GM18519 (cell line): Measurements from ENCODE around the gene GPR15LG.
"Not testable (repeated sequence)": the region's sequence is repeated elsewhere in the genome, so short reads cannot be mapped to it uniquely, and the experiment has no call there.

Experiments
- ATAC-seq: cut with Tn5 transposase; IDR thresholded peaks from one replicate; pipeline ENCODE4 v1.9.1; 2021; ENCODE audit warnings: mild to moderate bottlenecking, moderate library complexity; ENCODE audit not compliant: unreplicated experiment, low FRiP score

Gene GPR15LG

GRCh38 chr10:84164442-84164841 lies 9.2 kb upstream of the GPR15LG start:
- no peak for ATAC-seq

- ATAC-seq = peak; percentile 61
These were observed 6.8 kb upstream of the GPR15LG start for GRCh38 chr10:84166620-84167288.

GRCh38 chr10:84167289-84167653 lies 6.3 kb upstream of the GPR15LG start:
- ATAC-seq = not testable (repeated sequence)

DNA sequence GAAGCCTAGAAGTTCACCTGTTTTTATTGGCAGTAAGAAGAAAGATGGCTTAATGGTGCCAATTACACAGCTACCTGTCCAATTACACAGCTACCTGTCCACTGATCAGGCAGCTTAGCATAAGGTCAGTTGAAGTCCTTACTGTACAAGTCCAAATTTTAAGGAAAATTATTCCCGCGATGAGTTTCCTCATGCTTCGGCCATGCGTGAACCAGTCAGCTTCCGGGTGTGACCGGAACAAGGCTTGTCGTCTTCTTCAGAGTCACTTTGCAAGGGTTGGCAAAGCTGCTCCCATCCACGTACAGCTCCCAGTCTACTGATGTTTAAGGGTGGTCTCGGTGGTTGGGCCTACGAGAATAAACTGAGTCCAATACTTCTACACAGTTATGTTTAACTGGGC lies 5.2 kb upstream of the GPR15LG start:
- ATAC-seq = not testable (repeated sequence)

DNA sequence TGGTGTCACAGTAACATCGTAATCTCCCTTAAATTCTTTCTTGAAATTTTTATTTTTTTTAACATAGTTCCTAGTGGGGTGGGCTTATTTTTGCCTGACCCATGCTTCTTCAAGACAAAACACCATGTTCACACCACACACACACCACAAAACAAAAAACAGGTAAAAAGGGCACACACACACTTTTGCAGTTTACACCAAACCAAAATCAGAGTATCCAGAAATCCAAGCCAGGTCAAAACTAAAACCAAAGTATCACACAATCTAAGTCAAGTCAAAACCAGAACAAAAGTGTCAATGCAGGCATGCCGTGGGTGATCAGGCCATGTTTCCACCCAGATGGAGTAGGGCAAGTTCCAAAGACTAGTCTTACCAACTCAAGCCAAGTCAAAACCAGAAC lies 2.4 kb upstream of the GPR15LG start:
- ATAC-seq = not testable (repeated sequence)

- ATAC-seq = not testable (repeated sequence)
These were observed 1.7 kb upstream of the GPR15LG start for GRCh38 chr10:84171700-84172466.

DNA sequence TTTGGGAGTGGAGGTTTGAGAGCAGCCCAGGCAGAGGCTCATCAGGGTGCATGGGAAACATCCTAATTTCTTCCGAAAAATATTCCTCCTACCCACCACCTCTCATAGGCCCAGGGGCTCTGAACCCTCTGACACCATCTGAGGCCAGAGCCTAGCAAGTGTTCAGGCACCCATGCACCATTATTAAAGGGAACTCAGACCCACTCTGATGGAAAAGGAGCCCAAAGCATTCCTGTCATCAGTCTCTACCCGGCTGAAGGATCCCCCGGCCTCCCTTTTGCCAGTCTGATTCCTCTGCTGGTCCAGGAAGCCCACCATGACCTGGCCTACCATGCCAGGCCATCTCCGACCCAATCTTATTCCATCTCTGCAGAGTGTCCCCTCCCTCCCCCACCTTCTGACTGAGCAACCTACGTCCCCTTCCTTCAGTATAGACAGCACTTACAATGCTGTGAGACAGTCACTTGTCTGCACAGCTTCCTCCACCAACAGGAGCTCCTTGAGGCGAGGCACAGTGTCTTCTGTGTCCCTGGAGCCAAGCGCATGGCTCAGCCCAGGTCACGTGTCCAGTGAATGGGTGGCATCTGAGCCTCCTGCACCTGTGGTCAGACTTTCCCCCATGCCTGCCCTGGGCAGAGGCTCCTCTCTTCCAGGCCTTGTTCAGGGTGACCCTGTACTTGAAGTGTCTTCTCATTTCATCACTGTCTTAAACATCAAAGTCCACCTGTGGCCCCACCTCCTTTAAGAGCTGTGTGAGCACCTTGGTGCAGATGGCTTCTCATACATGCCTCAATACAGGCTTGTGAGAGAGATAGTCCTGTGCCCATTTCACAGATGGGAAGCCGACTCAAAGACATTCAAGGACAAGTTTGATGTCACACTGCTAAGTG lies 889 bp upstream of the GPR15LG start:
- no peak for ATAC-seq

DNA sequence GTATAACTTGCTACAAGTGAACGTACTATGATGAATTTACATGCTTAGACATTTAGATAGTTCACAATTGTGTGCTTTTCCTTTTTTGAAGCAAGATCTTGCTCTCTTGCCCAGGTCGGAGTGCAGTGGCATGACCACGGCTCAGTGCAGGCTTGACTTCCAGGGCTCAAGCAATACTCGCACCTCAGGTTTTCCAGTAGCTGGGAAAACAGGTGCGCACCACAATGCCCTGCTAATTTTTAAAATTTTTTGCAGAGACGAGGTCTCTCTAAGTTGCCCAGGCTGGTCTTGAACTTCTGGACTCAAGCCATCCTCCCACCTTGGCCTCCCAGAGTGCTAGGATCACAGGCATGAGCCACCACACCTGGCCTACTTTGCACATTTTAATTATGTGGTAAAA lies 1.8 kb downstream of the GPR15LG start:
- ATAC-seq = no peak

- no peak for ATAC-seq
These were observed 2.8 kb downstream of the GPR15LG start for GRCh38 chr10:84176351-84176750.

- ATAC-seq = no peak
These were observed 3.4 kb downstream of the GPR15LG start for GRCh38 chr10:84176836-84177474.

DNA sequence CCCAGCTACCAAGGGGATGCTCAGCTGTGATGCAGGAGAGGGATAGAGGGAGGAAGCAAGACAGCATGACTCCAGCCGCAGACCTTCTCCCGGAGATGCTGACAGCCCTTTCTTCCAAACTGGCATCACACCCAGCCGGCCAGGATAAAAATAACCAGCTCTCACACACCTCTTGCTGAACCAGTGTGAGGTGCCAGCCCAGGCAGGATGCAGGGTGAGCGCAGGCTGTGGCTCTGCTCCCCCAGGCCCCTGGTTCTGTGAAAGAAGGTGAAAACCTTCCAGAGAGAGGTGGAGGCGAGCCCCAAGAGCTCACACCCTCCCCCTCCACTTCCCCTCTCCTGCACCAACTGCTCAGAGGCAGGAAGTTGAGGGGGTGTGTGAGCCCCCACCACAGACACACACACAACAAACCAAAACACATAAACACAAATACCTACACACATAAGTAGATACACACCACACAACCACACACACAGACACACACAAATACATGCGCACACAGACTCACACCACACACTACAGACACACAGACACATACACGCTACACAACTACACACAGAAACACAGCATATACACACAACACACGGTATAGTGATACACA lies 4.0 kb downstream of the GPR15LG start:
- peak; percentile 34 for ATAC-seq

DNA sequence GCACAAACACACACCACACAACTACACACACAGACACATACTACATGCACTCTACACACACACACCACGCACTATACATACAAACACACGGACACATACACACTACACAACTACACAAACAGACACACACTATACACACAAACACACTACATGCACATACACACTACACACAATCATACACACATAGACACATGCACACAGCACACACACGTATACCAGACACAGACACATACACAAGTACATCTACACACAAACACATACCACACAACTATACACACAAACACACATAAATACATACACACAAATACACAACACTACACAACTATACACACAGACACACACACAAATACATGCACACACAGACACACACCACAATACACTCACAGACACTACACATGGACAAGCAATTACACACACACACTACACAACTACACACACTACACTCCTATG lies 4.6 kb downstream of the GPR15LG start:
- ATAC-seq = no peak

- ATAC-seq = peak; percentile 95
These were observed 5.6 kb downstream of the GPR15LG start for GRCh38 chr10:84179059-84179710.

DNA sequence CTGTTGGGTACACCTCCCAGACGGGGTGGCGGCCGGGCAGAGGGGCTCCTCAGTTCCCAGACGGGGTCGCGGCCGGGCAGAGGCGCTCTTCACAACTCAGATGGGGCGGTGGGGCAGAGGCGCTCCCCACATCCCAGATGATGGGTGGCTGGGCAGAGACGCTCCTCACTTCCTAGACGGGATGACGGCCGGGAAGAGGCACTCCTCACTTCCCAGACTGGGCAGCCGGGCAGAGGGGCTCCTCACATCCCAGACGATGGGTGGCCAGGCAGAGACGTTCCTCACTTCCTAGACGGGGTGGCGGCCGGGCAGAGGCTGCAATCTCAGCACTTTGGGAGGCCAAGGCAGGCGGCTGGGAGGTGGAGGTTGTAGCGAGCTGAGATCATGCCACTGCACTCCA lies 6.8 kb downstream of the GPR15LG start:
- ATAC-seq = not testable (repeated sequence)

- ATAC-seq = no peak
These were observed 8.0 kb downstream of the GPR15LG start for GRCh38 chr10:84181631-84182030.

- ATAC-seq = no peak
These were observed 10.9 kb downstream of the GPR15LG start for GRCh38 chr10:84184517-84184916.

GRCh38 chr10:84185526-84186175 lies 12.1 kb downstream of the GPR15LG start:
- ATAC-seq = no peak

DNA sequence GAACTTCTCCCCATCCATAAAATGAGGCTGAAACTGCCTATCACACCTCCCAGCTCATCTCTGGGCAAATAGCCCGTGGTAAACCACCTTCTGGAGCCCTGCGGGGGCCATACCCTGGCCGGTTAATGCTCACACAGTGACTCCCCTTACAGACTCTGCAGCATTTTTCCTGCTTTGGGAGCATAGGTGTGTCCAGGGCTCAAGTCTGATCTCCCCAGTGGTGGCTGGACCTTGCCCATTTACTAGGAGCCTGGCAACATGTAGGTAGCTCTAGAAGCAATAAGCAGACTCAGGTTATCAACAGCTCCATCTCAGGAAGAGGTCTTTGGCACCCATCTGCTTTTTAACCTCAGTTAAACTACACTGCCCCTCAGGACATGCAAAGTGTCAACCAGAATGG lies 15.2 kb downstream of the GPR15LG start:
- ATAC-seq = no peak

DNA sequence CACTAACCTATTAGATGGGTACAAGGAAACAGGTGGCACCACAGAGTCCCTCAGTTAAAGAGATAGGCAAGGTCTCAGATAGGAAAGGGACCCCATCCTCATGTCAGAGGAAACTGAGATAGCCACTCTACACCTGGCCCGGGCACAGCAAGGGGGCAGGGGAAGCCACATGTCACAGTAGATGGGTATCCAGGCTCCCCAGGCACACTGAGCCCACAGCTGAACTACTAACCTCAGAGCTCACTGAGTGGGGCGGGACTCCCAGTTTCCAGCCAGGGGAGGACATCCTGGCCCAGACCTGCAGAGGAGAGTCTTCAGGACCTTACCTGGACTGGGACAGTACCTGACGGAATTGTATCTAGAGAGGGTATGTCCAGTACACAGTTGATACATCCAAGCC lies 17.0 kb downstream of the GPR15LG start:
- no peak for ATAC-seq
